HepG2 (cell line): ENCODE results near the gene CD48. TPM values are rescaled to one million over a fixed set of nuclear protein-coding genes. Genes with fewer than 3 reads are reported as not detected.

ENCODE experiments used
- ATAC-seq: fragments of 200-7000 bp; cut with Tn5 transposase; 3 replicates; pipeline ENCODE4 v1.9.1; 2020; ENCODE audit warnings: mild to moderate bottlenecking, moderate library complexity
- BruUV-seq: library from RNA; stranded (reverse); fragments of 400-500 nt; replicated peaks from 2 replicates; lab custom pipeline; 2021; lab: Mats Ljungman, UMichigan
- CTCF ChIA-PET: fragments of 300-600 bp; formaldehyde crosslinking; extraction: SDS; loops from one replicate; lab custom pipeline; 2021; ENCODE audit warnings: low total read pairs, inconsistent platforms, low intra/inter-chr PET ratio; lab: Yijun Ruan, JAX
- POLR2A ChIA-PET: fragments of 350-600 bp; sonication (Branson Sonifier 250); formaldehyde crosslinking; loops from one replicate; lab custom pipeline; 2020; ENCODE audit warnings: antibody characterized with exemption, inconsistent platforms; lab: Yijun Ruan, JAX
- DNase-seq: peaks from one replicate; pipeline ENCODE4 v3.0.0-alpha.2; 2015; ENCODE audit warnings: low spot score
- FAIRE-seq: peaks from 3 replicates; lab custom pipeline; 2011; peaks lifted over from hg19 to GRCh38; lab: Jason Lieb, UNC
- H2AFZ ChIP-seq: one replicate; pipeline ENCODE4 v1.6.1; 2011; ENCODE audit warnings: low read length, inconsistent platforms
- H3K27ac ChIP-seq: fragments of 300-600 bp; 3 replicates; pipeline ENCODE4 v1.8.0; 2011; ENCODE audit warnings: mixed run types, mild to moderate bottlenecking, mixed read lengths, low read length, inconsistent platforms; ENCODE audit not compliant: insufficient read depth; ENCODE audit errors: extremely low read length
- H3K27me3 ChIP-seq, 2 experiments: fragments of 200-600 bp in 1 of 2; 2 replicates in 1 of 2; 3 replicates in 1 of 2; pipeline versions ENCODE4 v1.6.0 to v1.8.0; 2011; ENCODE audit warnings: low read length in 2 of 2, mild to moderate bottlenecking in 2 of 2, moderate library complexity in 2 of 2, inconsistent platforms in 1 of 2; ENCODE audit not compliant: insufficient read depth in 2 of 2, control insufficient read depth in 1 of 2
- H3K36me3 ChIP-seq, 2 experiments: fragments of 200-600 bp in 1 of 2; replicated peaks in 1 of 2; 2 replicates in 1 of 2; 3 replicates in 1 of 2; pipeline versions ENCODE4 v1.5.1 to v1.8.0; 2011; ENCODE audit warnings: low read length in 2 of 2, inconsistent platforms in 1 of 2; ENCODE audit not compliant: insufficient read depth in 2 of 2, control insufficient read depth in 1 of 2
- H3K4me1 ChIP-seq: 2 replicates; pipeline ENCODE4 v1.5.1; 2012; ENCODE audit warnings: low read length, inconsistent platforms; ENCODE audit not compliant: insufficient read depth
- H3K4me2 ChIP-seq: 2 replicates; pipeline ENCODE4 v1.6.0; 2011; ENCODE audit warnings: low read depth, low read length, inconsistent platforms
- H3K4me3 ChIP-seq, 3 experiments: fragments of 200-600 bp in 1 of 3; sonication (generic), shearing (Covaris generic) in 1 of 3; replicated peaks in 1 of 3; 2 replicates each; pipeline ENCODE4 v1.5.1; 2011 to 2016; ENCODE audit warnings: low read length in 3 of 3, inconsistent platforms in 2 of 3, low read depth in 2 of 3, mild to moderate bottlenecking in 2 of 3, control low read depth in 1 of 3, mixed read lengths in 1 of 3; ENCODE audit not compliant: insufficient read depth in 1 of 3
- H3K79me2 ChIP-seq: one replicate; pipeline ENCODE4 v1.6.1; 2011; ENCODE audit warnings: low read length, inconsistent platforms; ENCODE audit not compliant: insufficient read depth
- H3K9ac ChIP-seq: 2 replicates; pipeline ENCODE4 v1.6.0; 2011; ENCODE audit warnings: mild to moderate bottlenecking, low read depth, low read length, inconsistent platforms; ENCODE audit not compliant: insufficient read depth
- H3K9me3 ChIP-seq: 2 replicates; pipeline ENCODE4 v1.5.1; 2012; ENCODE audit warnings: mild to moderate bottlenecking, low read length
- H4K20me1 ChIP-seq: 2 replicates; pipeline ENCODE4 v1.6.0; 2011; ENCODE audit warnings: inconsistent platforms, mild to moderate bottlenecking, low read length, moderate library complexity; ENCODE audit not compliant: insufficient read depth
- CEBPB ChIP-seq: IDR thresholded peaks from 2 replicates; pipeline ENCODE4 v1.6.1; 2011; ENCODE audit warnings: low read depth, low read length, improper control_type of control experiment, borderline replicate concordance
- EHMT2 ChIP-seq: fragments of 200-600 bp; sonication (generic); IDR thresholded peaks from 2 replicates; pipeline ENCODE4 v1.7.0; 2017; ENCODE audit warnings: antibody characterized with exemption, low read depth, low read length, borderline replicate concordance
- ELK4 ChIP-seq: sonication (generic); formaldehyde crosslinking; IDR thresholded peaks from 2 replicates; pipeline ENCODE4 v1.9.0; 2021; ENCODE audit warnings: missing genetic modification reagents, borderline replicate concordance
- FOXP4 ChIP-seq: sonication (generic); formaldehyde crosslinking; IDR thresholded peaks from 2 replicates; pipeline ENCODE4 v1.4.0; 2020; ENCODE audit warnings: missing genetic modification reagents
- GABPB1 ChIP-seq: IDR thresholded peaks from 2 replicates; pipeline ENCODE4 v1.6.1; 2016; ENCODE audit warnings: mild to moderate bottlenecking, missing genetic modification reagents, moderate library complexity, missing compliant biosample characterization
- HMG20A ChIP-seq: IDR thresholded peaks from 2 replicates; pipeline ENCODE4 v1.6.1; 2016; ENCODE audit warnings: borderline replicate concordance
- NFE2 ChIP-seq: sonication (generic); formaldehyde crosslinking; IDR thresholded peaks from 2 replicates; pipeline ENCODE4 v1.4.0; 2020; ENCODE audit warnings: missing genetic modification reagents
- RBAK ChIP-seq: sonication (generic); formaldehyde crosslinking; IDR thresholded peaks from 2 replicates; pipeline ENCODE4 v1.5.1; 2020; ENCODE audit warnings: mild to moderate bottlenecking, missing genetic modification reagents
- RNF2 ChIP-seq: fragments of 450-650 bp; conservative IDR thresholded peaks from 2 replicates; pipeline ENCODE4 v1.6.1; 2016; ENCODE audit warnings: low read depth
- ZC3H13 ChIP-seq: sonication (generic); formaldehyde crosslinking; IDR thresholded peaks from 2 replicates; pipeline ENCODE4 v1.8.1; 2023; ENCODE audit warnings: mild to moderate bottlenecking, missing genetic modification reagents, moderate library complexity
- ZNF224 ChIP-seq: sonication (generic); formaldehyde crosslinking; IDR thresholded peaks from 2 replicates; pipeline ENCODE4 v1.5.0; 2020; ENCODE audit warnings: mild to moderate bottlenecking, missing genetic modification reagents
- ZNF337 ChIP-seq: sonication (generic); formaldehyde crosslinking; IDR thresholded peaks from 2 replicates; pipeline ENCODE4 v1.5.1; 2020; ENCODE audit warnings: missing genetic modification reagents, low read depth, mild to moderate bottlenecking, borderline replicate concordance
- ZNF672 ChIP-seq: sonication (generic); formaldehyde crosslinking; IDR thresholded peaks from 2 replicates; pipeline ENCODE4 v1.8.1; 2022; ENCODE audit warnings: missing genetic modification reagents
- ZNF691 ChIP-seq: sonication (generic); formaldehyde crosslinking; IDR thresholded peaks from 2 replicates; pipeline ENCODE4 v1.4.0; 2020; ENCODE audit warnings: missing genetic modification reagents, low read depth, mild to moderate bottlenecking, borderline replicate concordance
- ZNF788 ChIP-seq: sonication (generic); formaldehyde crosslinking; IDR thresholded peaks from 2 replicates; pipeline ENCODE4 v1.5.0; 2020; ENCODE audit warnings: mild to moderate bottlenecking, missing genetic modification reagents, borderline replicate concordance
- WGBS: methylation state at CpG from one replicate; pipeline ENCODE4 v1.1.6; 2017; ENCODE audit warnings: low lambda C conversion rate; 5-methylcytosine and 5-hydroxymethylcytosine counted together
- in situ Hi-C: cut with HindIII; loops from 2 replicates; pipeline ENCODE4 v1.10.0; 2017; ENCODE audit warnings: low pct_unique_long_range_greater_than_20kb; ENCODE audit not compliant: extremely low pct_ligation_motif_present
- intact Hi-C: fragments of 100-400 bp; cut with micrococcal nuclease; formaldehyde crosslinking; loops from one replicate; pipeline ENCODE4 v1.10.0; 2022; ENCODE audit not compliant: unreplicated experiment
- polyA plus RNA-seq, 8 experiments: library from polyadenylated mRNA; depleted of rRNA in 3 of 8; stranded (reverse) in 7 of 8; unstranded in 1 of 8; fragments of >200 nt; fragmentation: Illumina TruSeq in 4 of 8; extraction: Trizol in 4 of 8; gene quantifications; 2 replicates each; pipeline versions ENCODE4 v1.2.1 to v1.2.3, GENCODE V29; 2011 to 2016; ENCODE audit warnings: low read depth in 4 of 8, missing spikeins in 1 of 8, mixed read lengths in 1 of 8; ENCODE audit not compliant: insufficient read depth in 1 of 8
- total RNA-seq, 5 experiments: library from RNA; depleted of rRNA; stranded (reverse); fragments of >200 nt; fragmentation: Illumina TruSeq; extraction: Trizol; gene quantifications; 2 replicates each; pipeline ENCODE4 v1.2.3, GENCODE V29; 2016; ENCODE audit warnings: low read depth in 1 of 5
- TF ChIP-seq, protein P1 (sequence below): sonication (generic); formaldehyde crosslinking; IDR thresholded peaks from 2 replicates; pipeline ENCODE4 v1.4.0; 2020; ENCODE audit warnings: mild to moderate bottlenecking, missing genetic modification reagents

The CD48 gene
- total and polyA plus RNA-seq, 2 of the 13 experiments (the other 11 are each of a cell fraction or from before 2014, with no cell fraction given), result not detected

DNA sequence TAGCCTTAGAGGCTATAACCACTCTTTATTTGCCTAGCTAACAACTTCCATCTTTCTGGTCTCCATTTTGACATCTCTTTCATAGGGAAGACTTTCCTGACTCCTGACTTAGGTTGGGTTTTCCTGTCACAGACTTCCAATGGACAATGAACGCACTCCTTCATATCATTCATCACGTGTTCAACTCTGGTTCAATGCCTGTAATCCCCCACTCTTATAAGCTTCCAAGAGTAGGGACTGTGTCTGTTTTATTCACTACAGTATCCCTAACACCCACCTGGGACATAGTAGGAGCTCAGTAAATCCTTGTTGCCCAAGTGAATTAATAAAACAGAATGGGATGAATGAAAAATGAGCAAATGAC is 69.4 kb downstream of the CD48 start:
- no peak overlapping the region for H3K27ac ChIP-seq
- H3K27me3 ChIP-seq, result peaks cover 0 to 3% of the 10 kb centered on the region in 2 experiments; a peak in 2 of 5 replicates
- H3K4me2 ChIP-seq, result no peak overlapping the region
- H4K20me1 ChIP-seq, result no peaks in the 10 kb centered on the region
- intact Hi-C loops (no loop called here), in situ Hi-C loops (no loop called here)
- H3K4me1 ChIP-seq, result peaks cover 27% of the 10 kb centered on the region
- DNase-seq (no peak), ATAC-seq (no peak), FAIRE-seq (no peak)
- no peak overlapping the region for H3K4me3 ChIP-seq
- no peak overlapping the region for H3K9ac ChIP-seq
- BruUV-seq, result no TSS peak
- 26% methylated on average over 2 of the region's 2 CpGs for WGBS
- POLR2A ChIA-PET, result no interaction called here
- CTCF ChIA-PET, result no interaction called here
- H3K9me3 ChIP-seq, result no peaks in the 10 kb centered on the region
- no peak overlapping the region for H2AFZ ChIP-seq
- no peaks in the 10 kb centered on the region for H3K36me3 ChIP-seq
- no peaks in the 10 kb centered on the region for H3K79me2 ChIP-seq
- TF ChIP-seq, protein P1, sequence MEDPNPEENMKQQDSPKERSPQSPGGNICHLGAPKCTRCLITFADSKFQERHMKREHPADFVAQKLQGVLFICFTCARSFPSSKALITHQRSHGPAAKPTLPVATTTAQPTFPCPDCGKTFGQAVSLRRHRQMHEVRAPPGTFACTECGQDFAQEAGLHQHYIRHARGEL (CRISPR knock-in tag), result no peak
- TF ChIP-seq ZNF672 (CRISPR knock-in tag) (no peak), ZNF224 (no peak), ZNF337 (no peak), EHMT2 (no peak), FOXP4 (no peak), ZC3H13 (CRISPR knock-in tag) (no peak), ZNF788 (CRISPR knock-in tag) (no peak), ELK4 (CRISPR knock-in tag) (no peak), RNF2 (no peak), RBAK (CRISPR knock-in tag) (no peak), ZNF691 (CRISPR knock-in tag) (no peak), HMG20A (CRISPR knock-in tag) (no peak), GABPB1 (CRISPR knock-in tag) (no peak), CEBPB (no peak), NFE2 (CRISPR knock-in tag) (no peak)
